Stomach (tissue), 4 donors: ENCODE measurements around the gene ADARB2.

ENCODE experiments used
- CTCF ChIP-seq, 7 experiments: fragments of 450-650 bp in 4 of 7; fragments of 200-600 bp in 3 of 7; sonication (generic) in 3 of 7; IDR thresholded peaks; one replicate each; pipeline ENCODE4 v1.5.1; 2016 to 2019; ENCODE audit warnings: antibody characterized with exemption in 7 of 7, control low read depth in 2 of 7, mild to moderate bottlenecking in 1 of 7
- POLR2A ChIP-seq, 4 donors: fragments of 450-650 bp; IDR thresholded peaks; one replicate each; pipeline ENCODE4 v1.6.1; 2016; ENCODE audit warnings: antibody characterized with exemption in 4 of 4, control low read depth in 2 of 4, mild to moderate bottlenecking in 1 of 4, moderate library complexity in 1 of 4
- POLR2AphosphoS5 ChIP-seq, 3 donors: sonication (generic); formaldehyde crosslinking; IDR thresholded peaks; one replicate each; pipeline ENCODE4 v1.6.1; 2016; ENCODE audit warnings: antibody characterized with exemption in 3 of 3

GRCh38 chr10:1595242-1595600 lies 142.1 kb downstream of the ADARB2 start:
- no peak for TF ChIP-seq CTCF (IDR thresholded peaks at IDR 0.05)
- TF ChIP-seq POLR2A (IDR thresholded peaks at IDR 0.05) = no peak
- TF ChIP-seq POLR2AphosphoS5 (IDR thresholded peaks at IDR 0.05) = no peak
